ENCODE data around the gene SESTD1. TPM values are rescaled to one million over a fixed set of nuclear protein-coding genes. Genes with fewer than 3 reads are reported as not detected.

The SESTD1 gene
- total and polyA plus RNA-seq, 9 of the 15 experiments (the other 6 are each of a cell fraction or from before 2014, with no cell fraction given): 0.32 to 5.6 (median 2.1) TPM

GRCh38 chr2:179104736-179105135 is 159.9 kb downstream of the SESTD1 start (continued):
- TF ChIP-seq ATF3 (IDR thresholded peaks at IDR 0.05): peak; percentile 27; the same call in 1 of the 2 replicates
- no peak for TF ChIP-seq ATF3 (CRISPR knock-in tag; conservative IDR thresholded peaks at IDR 0.05)
- TF ChIP-seq RBM25 (IDR thresholded peaks at IDR 0.05; ENCODE audit: low read depth, low read length, severe bottlenecking): no peak
- no peak for TF ChIP-seq TAF1 (IDR thresholded peaks at IDR 0.05; ENCODE audit: control insufficient read depth, extremely low read depth, insufficient read depth, low read length, severe bottlenecking)
- no peak for TF ChIP-seq MXD1 (CRISPR knock-in tag; IDR thresholded peaks at IDR 0.05; ENCODE audit: borderline replicate concordance, poor library complexity, severe bottlenecking)

- no peaks in the 10 kb centered on the region for H4K20me1 ChIP-seq (replicated peaks; ENCODE audit: control insufficient read depth, insufficient read depth, low read length)
- H3K9me3 ChIP-seq (replicated peaks; ENCODE audit: control insufficient read depth, insufficient read depth, low read depth, low read length): no peaks in the 10 kb centered on the region
- no peak overlapping the region for H3K4me3 ChIP-seq
- FAIRE-seq (no peak), ATAC-seq (no peak), DNase-seq (ENCODE audit: extremely low read depth in 1 of 4, low spot score in 3 of 4) (no peak)
- H3K27ac ChIP-seq (ENCODE audit: extremely low read depth, low read depth, low read length): no peak overlapping the region
- BruUV-seq (replicated peaks): no TSS peak
- H3K36me3 ChIP-seq (ENCODE audit: control insufficient read depth, insufficient read depth, low read length): no peaks in the 10 kb centered on the region
- H3K79me2 ChIP-seq (ENCODE audit: control insufficient read depth, insufficient read depth, low read length): no peaks in the 10 kb centered on the region
- H3K9ac ChIP-seq (ENCODE audit: insufficient read depth in 1 of 2, low read depth in 2 of 2, low read length in 2 of 2): no peak overlapping the region
- CTCF ChIA-PET (ENCODE audit: low intra/inter-chr PET ratio): no interaction called here
- H3K27me3 ChIP-seq (ENCODE audit: control insufficient read depth in 2 of 2, insufficient read depth in 2 of 2, low read length in 2 of 2): no peaks in the 10 kb centered on the region
- no peaks in the 10 kb centered on the region for H3K9me1 ChIP-seq (ENCODE audit: control insufficient read depth, insufficient read depth, low read length)
- no peak overlapping the region for H3K4me2 ChIP-seq (ENCODE audit: insufficient read depth, low read length)
- no peaks in the 10 kb centered on the region for H3K4me1 ChIP-seq (replicated peaks in 1 of 2; ENCODE audit: control insufficient read depth in 2 of 2, insufficient read depth in 2 of 2, low read length in 2 of 2)
- POLR2A ChIA-PET: no interaction called here
- intact Hi-C loops (cut with micrococcal nuclease): no loop called here
- WGBS (ENCODE audit: insufficient coverage, low coverage, missing lambda C conversion rate): 1% methylated on average over 4 of the region's 4 CpGs
- H2AFZ ChIP-seq (ENCODE audit: low read depth, low read length): no peak overlapping the region
- in situ Hi-C loops (cut with MboI): no loop called here
- TF ChIP-seq HDAC3 (IDR thresholded peaks at IDR 0.05; ENCODE audit: borderline replicate concordance, partially characterized antibody) (no peak), MAZ (CRISPR knock-in tag; conservative IDR thresholded peaks at IDR 0.05 in 1 of 2, IDR thresholded peaks at IDR 0.05 in 1 of 2) (no peak), NKRF (IDR thresholded peaks at IDR 0.05; ENCODE audit: borderline replicate concordance) (no peak), SRSF7 (optimal IDR thresholded peaks at IDR 0.05; ENCODE audit: low read depth, low read length) (no peak)
Measured at GRCh38 chr2:179098080-179098689, 166.4 kb downstream of the SESTD1 start.

All from K562 (cell line).